T follicular helper cell (primary cell): ENCODE data around the gene PRAMEF4.
"Not testable (repeated sequence)": the region's sequence is repeated elsewhere in the genome, so short reads cannot be mapped to it uniquely, and the experiment has no call there.

Experiments used
- DNase-seq: peaks from one replicate; pipeline ENCODE4 v3.0.0-alpha.2; 2020; ENCODE audit warnings: low read depth
- total RNA-seq, 2 experiments: gene quantifications; one replicate each; lab custom pipeline; 2026; lab: John Stamatoyannopoulos, UW

Gene PRAMEF4
- total RNA-seq: 0 reads per million in 2 experiments

DNA sequence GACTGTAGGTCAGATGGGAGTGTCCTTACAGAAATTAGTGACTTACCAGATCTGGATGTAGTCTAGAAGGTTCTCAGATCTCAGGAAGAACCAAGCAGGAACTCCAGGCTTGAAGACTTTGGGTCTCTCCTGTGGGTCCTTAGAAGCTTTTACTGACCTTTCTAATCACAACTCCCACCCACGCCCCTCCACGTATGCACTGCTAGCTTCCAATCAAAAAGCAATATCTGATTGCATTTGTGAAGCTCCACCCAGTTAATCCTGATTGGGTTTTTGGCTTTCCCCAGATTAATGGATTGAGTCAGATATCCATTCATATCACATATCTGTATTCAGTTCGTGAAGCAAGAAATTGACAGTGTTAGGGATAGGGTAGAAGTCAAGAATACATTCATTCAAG, at the start of gene PRAMEF4:
TSS of gene PRAMEF4 (minus strand) at position 101 of the 400 bp plus-strand sequence. CDS start 2,807 bp downstream, outside the sequence.
- DNase-seq: not testable (repeated sequence)

DNA sequence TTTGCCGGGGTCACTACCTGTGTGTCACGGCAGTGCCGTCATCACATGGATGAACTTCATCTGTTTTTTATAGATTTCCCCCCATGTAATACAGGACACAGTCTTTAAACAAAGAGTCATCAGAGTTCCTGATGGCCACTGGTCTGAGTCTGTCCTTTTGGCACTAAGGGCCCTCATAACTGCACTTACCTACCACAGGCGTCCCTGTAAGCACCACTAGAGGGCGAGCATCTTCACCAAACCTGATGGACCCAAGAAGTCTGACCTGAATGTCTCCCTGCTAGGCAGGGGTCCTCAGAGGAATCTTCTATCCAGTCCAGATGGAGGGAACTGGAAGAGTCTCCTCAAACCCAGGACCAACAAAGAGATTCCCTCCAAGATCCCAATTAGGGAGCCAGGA, 38.4 kb upstream of the PRAMEF4 start:
- not testable (repeated sequence) for DNase-seq

DNA sequence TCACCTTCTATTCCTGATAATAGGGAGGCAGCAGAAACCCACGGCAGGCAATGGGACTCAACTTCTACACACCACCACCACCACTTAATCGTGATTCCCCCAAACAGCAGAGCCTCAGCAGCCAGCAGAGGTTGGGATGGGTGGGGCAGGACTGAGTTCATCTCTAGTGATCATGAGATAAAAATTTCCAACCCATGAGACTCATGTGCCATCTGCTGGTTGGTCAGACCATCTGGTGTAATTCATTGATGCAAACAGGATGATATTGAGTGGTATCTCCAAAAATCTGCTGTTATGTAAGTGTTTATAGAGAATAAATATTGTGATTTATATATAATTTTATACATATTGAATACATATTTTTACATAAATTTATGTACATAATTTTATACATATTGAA, 35.7 kb upstream of the PRAMEF4 start:
- DNase-seq: not testable (repeated sequence)

- DNase-seq: not testable (repeated sequence)
Observed at GRCh38 chr1:12916310-12916709, 30.3 kb upstream of the PRAMEF4 start, which contains the start of gene PRAMEF7. Gene PRAMEF7 (plus strand): TSS chr1:12916610. CDS start chr1:12917693, 1,083 bp downstream.

GRCh38 chr1:12903793-12904572, 18.0 kb upstream of the PRAMEF4 start:
- DNase-seq: not testable (repeated sequence)

DNA sequence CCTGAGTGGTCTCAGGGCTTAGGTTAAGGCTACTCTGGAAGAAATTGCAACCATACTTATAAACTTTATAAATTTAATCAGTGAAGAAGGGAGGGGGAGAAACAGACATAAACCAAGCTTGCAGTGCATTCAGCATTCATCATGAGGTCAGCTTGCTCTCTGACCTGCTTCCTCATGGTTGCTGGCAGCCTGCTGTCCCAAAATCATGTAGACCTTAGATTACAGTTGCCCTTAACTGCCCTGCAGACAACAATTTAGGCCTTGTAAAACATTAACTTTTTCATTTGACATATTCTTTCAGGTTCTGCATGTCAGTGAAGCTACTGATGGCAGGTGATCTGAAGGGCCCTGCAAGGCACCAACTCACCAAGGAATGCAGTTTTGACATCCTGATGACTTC, 13.2 kb upstream of the PRAMEF4 start:
- not testable (repeated sequence) for DNase-seq

GRCh38 chr1:12898170-12898569, 12.2 kb upstream of the PRAMEF4 start, which contains the start of gene PRAMEF10:
Gene PRAMEF10 (minus strand): TSS chr1:12898270. CDS start chr1:12895847, 2,423 bp downstream.
- not testable (repeated sequence) for DNase-seq

- not testable (repeated sequence) for DNase-seq
Observed at GRCh38 chr1:12878453-12878852, 7.5 kb downstream of the PRAMEF4 start.

DNA sequence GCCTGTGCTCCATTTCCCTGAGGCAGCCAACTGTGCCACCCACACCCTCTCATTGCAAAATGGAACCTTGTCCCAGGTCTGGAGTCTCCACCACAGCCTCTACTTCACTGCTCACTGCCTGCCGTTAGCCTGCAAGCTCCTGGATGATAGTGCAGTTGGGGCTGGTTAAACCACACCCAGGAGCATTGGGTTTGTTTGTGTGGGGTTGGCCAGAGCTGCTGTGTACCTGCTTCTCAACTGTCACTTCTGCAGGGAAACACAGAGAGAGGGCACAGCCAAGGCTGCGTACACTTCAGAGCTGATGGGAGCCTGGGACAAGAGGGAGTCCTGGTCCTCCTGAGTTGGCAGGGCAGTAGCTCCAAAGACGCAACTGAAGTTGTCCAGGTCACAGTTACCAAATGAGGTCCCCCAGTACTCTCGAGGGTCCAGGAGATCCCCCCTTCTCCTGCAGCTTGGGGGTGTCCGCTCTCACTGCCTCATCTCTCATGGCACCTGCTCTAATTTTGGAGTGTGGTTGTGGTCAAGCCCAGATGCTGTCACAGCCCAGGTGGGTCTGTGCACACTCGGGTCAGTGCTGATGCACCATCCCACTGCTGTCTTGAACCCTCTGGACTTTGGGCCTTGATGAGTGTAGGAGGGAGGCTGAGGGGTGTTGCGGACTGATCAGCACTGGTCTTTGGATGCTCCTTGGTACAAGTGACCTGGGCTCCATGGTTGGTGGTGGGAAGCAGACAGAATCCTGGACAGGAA, 22.7 kb downstream of the PRAMEF4 start:
- not testable (repeated sequence) for DNase-seq

GRCh38 chr1:12856786-12857185, 29.2 kb downstream of the PRAMEF4 start, which contains the start of gene PRAMEF2:
Gene PRAMEF2 (plus strand): TSS chr1:12857086. CDS start chr1:12859010, 1,924 bp downstream.
- DNase-seq: not testable (repeated sequence)

DNA sequence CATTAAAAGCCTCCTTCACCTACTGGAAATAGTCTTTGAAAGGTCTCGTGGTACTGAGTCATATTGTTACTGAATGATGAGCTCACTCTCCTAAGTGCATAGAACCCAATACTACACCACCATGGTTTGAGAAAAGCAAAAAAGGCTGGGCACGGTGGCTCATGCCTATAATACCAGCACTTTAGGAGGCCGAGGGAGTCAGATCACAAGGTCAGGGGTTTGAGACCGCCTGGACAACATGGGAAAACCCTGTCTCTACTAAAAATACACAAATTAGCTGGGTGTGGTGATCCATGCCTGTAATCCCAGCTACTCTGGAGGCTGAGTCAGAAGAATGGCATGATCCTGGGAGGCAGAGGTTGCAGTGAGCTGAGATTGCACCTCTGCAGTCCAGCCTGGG, 34.2 kb downstream of the PRAMEF4 start:
- DNase-seq: no peak

- not testable (repeated sequence) for DNase-seq
Observed at GRCh38 chr1:12848620-12849019, 37.4 kb downstream of the PRAMEF4 start, which contains the start of gene HNRNPCL1. Gene HNRNPCL1 (minus strand): TSS chr1:12848720. CDS start chr1:12848289, 431 bp downstream.

DNA sequence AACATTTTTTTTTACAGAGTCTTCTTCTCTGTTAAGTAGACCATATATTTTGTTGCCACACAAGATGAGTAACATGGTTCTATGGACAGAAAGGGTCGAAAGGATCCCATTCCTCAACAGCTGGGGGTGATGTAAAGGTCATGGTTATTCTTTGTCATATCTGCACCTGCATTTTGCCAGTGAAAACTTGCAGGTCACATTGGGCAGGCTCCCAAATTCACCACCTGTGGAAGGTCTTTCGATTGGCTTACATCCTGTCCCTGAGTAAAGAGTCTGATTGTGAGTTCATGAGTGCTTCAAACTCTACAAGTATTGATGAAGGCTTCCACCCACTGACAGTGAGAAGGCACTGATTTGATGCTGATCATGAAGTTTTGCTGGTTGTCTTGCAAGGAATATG, 52.8 kb downstream of the PRAMEF4 start:
- DNase-seq: not testable (repeated sequence)

GRCh38 chr1:12831310-12831709, 54.7 kb downstream of the PRAMEF4 start, which contains the start of gene PRAMEF11:
Gene PRAMEF11 (minus strand): TSS chr1:12831410. CDS start chr1:12828789, 2,621 bp downstream.
- DNase-seq: not testable (repeated sequence)
